22Rv1 (cell line): Measurements from ENCODE around the gene PCMT1.

Experiments used
- ZFX ChIP-seq: fragments of 450-650 bp; IDR thresholded peaks from 2 replicates; pipeline ENCODE4 v1.6.1; 2017; ENCODE audit warnings: antibody characterized with exemption, borderline replicate concordance
- TF ChIP-seq, protein P1 (sequence below): fragments of 450-650 bp; IDR thresholded peaks from 2 replicates; pipeline ENCODE4 v1.5.1; 2017; ENCODE audit warnings: mild to moderate bottlenecking

- TF ChIP-seq, protein P1, sequence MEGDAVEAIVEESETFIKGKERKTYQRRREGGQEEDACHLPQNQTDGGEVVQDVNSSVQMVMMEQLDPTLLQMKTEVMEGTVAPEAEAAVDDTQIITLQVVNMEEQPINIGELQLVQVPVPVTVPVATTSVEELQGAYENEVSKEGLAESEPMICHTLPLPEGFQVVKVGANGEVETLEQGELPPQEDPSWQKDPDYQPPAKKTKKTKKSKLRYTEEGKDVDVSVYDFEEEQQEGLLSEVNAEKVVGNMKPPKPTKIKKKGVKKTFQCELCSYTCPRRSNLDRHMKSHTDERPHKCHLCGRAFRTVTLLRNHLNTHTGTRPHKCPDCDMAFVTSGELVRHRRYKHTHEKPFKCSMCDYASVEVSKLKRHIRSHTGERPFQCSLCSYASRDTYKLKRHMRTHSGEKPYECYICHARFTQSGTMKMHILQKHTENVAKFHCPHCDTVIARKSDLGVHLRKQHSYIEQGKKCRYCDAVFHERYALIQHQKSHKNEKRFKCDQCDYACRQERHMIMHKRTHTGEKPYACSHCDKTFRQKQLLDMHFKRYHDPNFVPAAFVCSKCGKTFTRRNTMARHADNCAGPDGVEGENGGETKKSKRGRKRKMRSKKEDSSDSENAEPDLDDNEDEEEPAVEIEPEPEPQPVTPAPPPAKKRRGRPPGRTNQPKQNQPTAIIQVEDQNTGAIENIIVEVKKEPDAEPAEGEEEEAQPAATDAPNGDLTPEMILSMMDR, result no peak
- TF ChIP-seq ZFX, result no peak
These were observed 30.0 kb upstream of the PCMT1 start for GRCh38 chr6:149719531-149719930.
